PC-9 (cell line): ENCODE data around the gene ACTR3C. TPM values are rescaled to one million over a fixed set of nuclear protein-coding genes. Genes with fewer than 3 reads are reported as not detected.

Experiments
- BruUV-seq: library from RNA; stranded (reverse); fragments of 400-500 nt; replicated peaks from 2 replicates; lab custom pipeline; 2021; lab: Mats Ljungman, UMichigan
- CTCF ChIA-PET: fragments of 300-600 bp; sonication (Branson Sonifier 250); formaldehyde crosslinking; loops from one replicate; lab custom pipeline; 2022; ENCODE audit warnings: antibody characterized with exemption; lab: Charles Lee
- POLR2A ChIA-PET: fragments of 300-600 bp; sonication (Branson Sonifier 250); formaldehyde crosslinking; loops from one replicate; lab custom pipeline; 2022; ENCODE audit warnings: antibody characterized with exemption; ENCODE audit not compliant: unreplicated experiment; lab: Charles Lee
- DNase-seq, 2 experiments: peaks; one replicate each; pipeline versions ENCODE4 v3.0.0 to v3.0.0-alpha.2; 2015 to 2022; ENCODE audit warnings: mixed read lengths in 1 of 2
- H2AFZ ChIP-seq: fragments of 200-600 bp; sonication (generic); 2 replicates; pipeline ENCODE4 v1.8.1; 2017; ENCODE audit warnings: antibody characterized with exemption
- H3F3A ChIP-seq: fragments of 200-600 bp; sonication (generic); 2 replicates; pipeline ENCODE4 v1.8.1; 2017; ENCODE audit warnings: antibody characterized with exemption, mild to moderate bottlenecking, low read depth; ENCODE audit not compliant: insufficient read depth
- H3K27ac ChIP-seq: fragments of 200-600 bp; sonication (generic); 2 replicates; pipeline ENCODE4 v1.6.1; 2016; ENCODE audit warnings: mixed run types
- H3K27me3 ChIP-seq: fragments of 200-600 bp; sonication (generic); 2 replicates; pipeline ENCODE4 v1.6.1; 2016; ENCODE audit warnings: low read depth, mixed run types; ENCODE audit not compliant: insufficient read depth
- H3K36me3 ChIP-seq: fragments of 200-600 bp; sonication (generic); 2 replicates; pipeline ENCODE4 v1.6.1; 2016; ENCODE audit warnings: low read depth, mixed run types
- H3K4me1 ChIP-seq: fragments of 200-600 bp; sonication (generic); replicated peaks from 2 replicates; pipeline ENCODE4 v1.6.1; 2016; ENCODE audit warnings: mixed run types; ENCODE audit not compliant: insufficient read depth
- H3K4me2 ChIP-seq: fragments of 200-600 bp; sonication (generic); 2 replicates; pipeline ENCODE4 v1.6.1; 2017; ENCODE audit warnings: mixed run types
- H3K4me3 ChIP-seq: fragments of 200-600 bp; sonication (generic); 2 replicates; pipeline ENCODE4 v1.6.1; 2016; ENCODE audit warnings: mixed run types
- H3K79me2 ChIP-seq: fragments of 200-600 bp; sonication (generic); 2 replicates; pipeline ENCODE4 v1.6.1; 2017; ENCODE audit warnings: low read depth, mixed run types
- H3K9me2 ChIP-seq: fragments of 200-600 bp; sonication (generic); 2 replicates; pipeline ENCODE4 v1.8.1; 2017; ENCODE audit warnings: mild to moderate bottlenecking; ENCODE audit not compliant: insufficient read depth
- H3K9me3 ChIP-seq: fragments of 200-600 bp; sonication (generic); 2 replicates; pipeline ENCODE4 v1.8.1; 2016; ENCODE audit warnings: low read depth; ENCODE audit not compliant: insufficient read depth
- H4K20me1 ChIP-seq: fragments of 200-600 bp; sonication (generic); 2 replicates; pipeline ENCODE4 v1.8.1; 2017; ENCODE audit not compliant: insufficient read depth
- EZH2 ChIP-seq: fragments of 200-600 bp; sonication (generic); IDR thresholded peaks from 2 replicates; pipeline ENCODE4 v1.8.0; 2017; ENCODE audit warnings: antibody characterized with exemption, low read depth
- intact Hi-C: fragments of 100-400 bp; cut with micrococcal nuclease; formaldehyde crosslinking; loops from one replicate; pipeline ENCODE4 v1.10.0; 2022; ENCODE audit not compliant: unreplicated experiment
- total RNA-seq: library from RNA; stranded (reverse); gene quantifications from 2 replicates; pipeline ENCODE4 v1.2.3, GENCODE V29; 2021
- TF ChIP-seq, protein P1 (sequence below): fragments of 200-600 bp; sonication (generic); conservative IDR thresholded peaks from 2 replicates; pipeline ENCODE4 v1.6.1; 2017; ENCODE audit warnings: mixed run types, antibody characterized with exemption, mild to moderate bottlenecking, moderate library complexity

ACTR3C gene
- total RNA-seq, 1 experiment from 2014 or later, result 34.5 TPM

DNA sequence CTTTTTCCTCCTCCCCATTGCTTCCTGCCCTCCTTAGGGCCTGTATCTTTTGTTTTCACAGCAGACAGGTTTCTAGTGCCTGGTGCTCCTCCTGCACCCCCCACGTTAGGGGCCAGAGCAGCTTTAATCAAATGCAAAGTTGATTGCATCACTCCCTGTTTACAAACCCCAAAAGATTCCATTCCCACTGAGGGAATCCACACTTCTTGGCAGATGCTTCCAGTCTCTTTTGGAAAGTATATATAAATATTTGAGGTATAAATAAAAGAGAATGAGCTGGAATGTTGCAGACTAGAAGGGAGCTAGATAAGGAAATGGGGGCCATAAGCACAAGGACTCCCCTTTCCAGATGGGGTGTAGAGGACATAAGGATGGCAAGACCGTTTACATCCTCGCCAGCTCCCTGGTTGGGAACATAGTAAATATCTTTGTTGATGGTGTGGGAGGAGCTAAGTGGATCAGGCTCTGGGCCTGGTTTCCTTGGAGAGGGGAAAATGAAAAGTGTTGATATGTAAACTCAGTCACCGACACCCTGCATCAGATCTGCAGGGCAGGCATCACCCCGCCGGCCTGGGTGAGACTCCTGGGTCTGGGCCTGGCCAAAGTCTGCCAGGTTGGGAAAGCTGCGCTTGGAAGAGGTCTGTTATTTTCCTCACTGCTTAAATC, 11.9 kb upstream of the ACTR3C start:
- ChIA-PET POLR2A (no interaction called here), CTCF (interaction anchor here (0.5 kb wide), 1 partner anchor 1637 kb away, joined by 5 read pairs; no protein-coding TSS in a partner anchor)
- no peak overlapping the region for H2AFZ ChIP-seq
- H3K4me2 ChIP-seq, result no peak overlapping the region
- no peak overlapping the region for H3K27ac ChIP-seq
- intact Hi-C loops, result no loop called here
- H3K27me3 ChIP-seq, result no peaks in the 10 kb centered on the region
- H3K4me3 ChIP-seq, result no peak overlapping the region
- H4K20me1 ChIP-seq, result no peaks in the 10 kb centered on the region; the same call in none of the 2 replicates
- H3F3A ChIP-seq, result 0 out of 2 replicates have a peak, but pooled peaks cover 8% of the 10 kb centered on the region
- H3K9me3 ChIP-seq, result no peaks in the 10 kb centered on the region
- DNase-seq, result no peak
- H3K79me2 ChIP-seq, result no peaks in the 10 kb centered on the region
- BruUV-seq, result no TSS peak
- H3K9me2 ChIP-seq, result no peaks in the 10 kb centered on the region
- no peak for TF ChIP-seq EZH2
- TF ChIP-seq, protein P1, sequence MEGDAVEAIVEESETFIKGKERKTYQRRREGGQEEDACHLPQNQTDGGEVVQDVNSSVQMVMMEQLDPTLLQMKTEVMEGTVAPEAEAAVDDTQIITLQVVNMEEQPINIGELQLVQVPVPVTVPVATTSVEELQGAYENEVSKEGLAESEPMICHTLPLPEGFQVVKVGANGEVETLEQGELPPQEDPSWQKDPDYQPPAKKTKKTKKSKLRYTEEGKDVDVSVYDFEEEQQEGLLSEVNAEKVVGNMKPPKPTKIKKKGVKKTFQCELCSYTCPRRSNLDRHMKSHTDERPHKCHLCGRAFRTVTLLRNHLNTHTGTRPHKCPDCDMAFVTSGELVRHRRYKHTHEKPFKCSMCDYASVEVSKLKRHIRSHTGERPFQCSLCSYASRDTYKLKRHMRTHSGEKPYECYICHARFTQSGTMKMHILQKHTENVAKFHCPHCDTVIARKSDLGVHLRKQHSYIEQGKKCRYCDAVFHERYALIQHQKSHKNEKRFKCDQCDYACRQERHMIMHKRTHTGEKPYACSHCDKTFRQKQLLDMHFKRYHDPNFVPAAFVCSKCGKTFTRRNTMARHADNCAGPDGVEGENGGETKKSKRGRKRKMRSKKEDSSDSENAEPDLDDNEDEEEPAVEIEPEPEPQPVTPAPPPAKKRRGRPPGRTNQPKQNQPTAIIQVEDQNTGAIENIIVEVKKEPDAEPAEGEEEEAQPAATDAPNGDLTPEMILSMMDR, result no peak
- 0 out of 2 replicates have a peak, but pooled peaks cover 1% of the 10 kb centered on the region for H3K36me3 ChIP-seq
- H3K4me1 ChIP-seq, result no peaks in the 10 kb centered on the region

DNA sequence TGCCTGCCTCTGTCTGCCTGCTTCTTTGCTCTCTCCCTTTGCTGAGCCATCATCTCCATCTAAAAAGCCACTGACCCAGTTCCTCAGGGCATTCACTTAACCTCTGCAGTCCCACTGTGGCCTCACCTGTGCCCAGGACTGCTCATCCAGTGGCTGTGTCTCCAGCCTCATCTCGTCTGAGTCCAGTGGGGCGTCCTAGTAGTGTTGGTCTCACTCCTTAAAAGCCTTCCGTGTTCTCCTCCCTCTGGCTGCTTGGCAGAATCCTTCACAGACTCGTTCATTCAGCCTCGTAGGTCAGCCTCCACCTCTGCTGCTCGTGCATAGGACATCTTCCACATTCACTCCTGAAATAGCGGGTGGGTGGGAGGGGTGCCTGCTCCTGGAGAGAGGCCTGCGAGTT, 10.8 kb upstream of the ACTR3C start:
- Histone ChIP-seq H3K4me2 (no peak overlapping the region), H3F3A (0 out of 2 replicates have a peak, but pooled peaks cover 8% of the 10 kb centered on the region), H3K36me3 (0 out of 2 replicates have a peak, but pooled peaks cover 4% of the 10 kb centered on the region), H3K9me2 (no peaks in the 10 kb centered on the region), H3K27me3 (no peaks in the 10 kb centered on the region), H2AFZ (no peak overlapping the region), H3K9me3 (no peaks in the 10 kb centered on the region), H4K20me1 (no peaks in the 10 kb centered on the region; the same call in none of the 2 replicates), H3K4me3 (no peak overlapping the region), H3K4me1 (no peaks in the 10 kb centered on the region), H3K79me2 (0 out of 2 replicates have a peak, but pooled peaks cover under 1% of the 10 kb centered on the region), H3K27ac (no peak overlapping the region)
- DNase-seq, result no peak
- TF ChIP-seq, protein P1, result no peak
- TF ChIP-seq EZH2, result no peak
- no TSS peak for BruUV-seq
- intact Hi-C loops, result no loop called here
- CTCF ChIA-PET, result no interaction called here
- POLR2A ChIA-PET, result no interaction called here

GRCh38 chr7:150333659-150334058, 10.3 kb upstream of the ACTR3C start:
- BruUV-seq, result no TSS peak
- ChIA-PET CTCF (no interaction called here), POLR2A (no interaction called here)

More at GRCh38 chr7:150333659-150334058, 10.3 kb upstream of the ACTR3C start:
- no peak overlapping the region for H2AFZ ChIP-seq
- H3K27ac ChIP-seq, result no peak overlapping the region
- H3K4me3 ChIP-seq, result no peak overlapping the region
- H4K20me1 ChIP-seq, result no peaks in the 10 kb centered on the region; the same call in none of the 2 replicates
- intact Hi-C loops, result no loop called here
- H3K4me2 ChIP-seq, result no peak overlapping the region
- no peak for TF ChIP-seq EZH2
- TF ChIP-seq, protein P1, result no peak
- 0 out of 2 replicates have a peak, but pooled peaks cover 7% of the 10 kb centered on the region for H3K36me3 ChIP-seq
- H3K27me3 ChIP-seq, result no peaks in the 10 kb centered on the region
- H3K9me3 ChIP-seq, result no peaks in the 10 kb centered on the region
- 0 out of 2 replicates have a peak, but pooled peaks cover 8% of the 10 kb centered on the region for H3F3A ChIP-seq
- no peaks in the 10 kb centered on the region for H3K4me1 ChIP-seq
- H3K79me2 ChIP-seq, result 0 out of 2 replicates have a peak, but pooled peaks cover 3% of the 10 kb centered on the region
- no peak for DNase-seq
- H3K9me2 ChIP-seq, result no peaks in the 10 kb centered on the region
